Uterus (tissue), 2 donors: Measurements from ENCODE around the gene KCNN3.

Experiments
- POLR2A ChIP-seq, 2 donors: fragments of 450-650 bp; IDR thresholded peaks; one replicate each; pipeline ENCODE4 v1.6.1; 2016; ENCODE audit warnings: antibody characterized with exemption in 2 of 2, mild to moderate bottlenecking in 1 of 2, moderate library complexity in 1 of 2
- TF ChIP-seq, protein P1 (sequence below), 4 experiments: fragments of 200-600 bp in 2 of 4; fragments of 450-650 bp in 2 of 4; sonication (generic) in 2 of 4; IDR thresholded peaks; one replicate each; pipeline ENCODE4 v1.5.1; 2016 to 2019; ENCODE audit warnings: antibody characterized with exemption in 4 of 4, mild to moderate bottlenecking in 2 of 4, moderate library complexity in 1 of 4

DNA sequence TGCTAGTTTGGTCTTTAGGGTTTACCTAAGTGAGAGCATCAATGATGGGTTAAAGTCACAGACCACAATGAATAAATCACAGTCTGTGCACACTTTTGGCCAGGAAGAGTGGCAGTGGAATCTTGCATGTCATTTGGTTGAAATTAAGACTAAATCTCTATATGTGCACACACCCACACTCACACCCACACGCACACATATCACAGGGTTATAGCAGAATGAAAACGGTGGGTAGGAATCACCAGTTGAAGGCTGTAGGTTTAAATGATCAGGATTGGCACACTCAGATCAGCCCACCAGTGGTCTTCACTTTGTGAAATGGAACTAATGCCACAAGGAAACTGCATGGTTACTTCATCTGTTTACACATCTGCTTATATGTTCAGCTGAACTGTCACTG, 164.5 kb downstream of the KCNN3 start:
- TF ChIP-seq, protein P1, sequence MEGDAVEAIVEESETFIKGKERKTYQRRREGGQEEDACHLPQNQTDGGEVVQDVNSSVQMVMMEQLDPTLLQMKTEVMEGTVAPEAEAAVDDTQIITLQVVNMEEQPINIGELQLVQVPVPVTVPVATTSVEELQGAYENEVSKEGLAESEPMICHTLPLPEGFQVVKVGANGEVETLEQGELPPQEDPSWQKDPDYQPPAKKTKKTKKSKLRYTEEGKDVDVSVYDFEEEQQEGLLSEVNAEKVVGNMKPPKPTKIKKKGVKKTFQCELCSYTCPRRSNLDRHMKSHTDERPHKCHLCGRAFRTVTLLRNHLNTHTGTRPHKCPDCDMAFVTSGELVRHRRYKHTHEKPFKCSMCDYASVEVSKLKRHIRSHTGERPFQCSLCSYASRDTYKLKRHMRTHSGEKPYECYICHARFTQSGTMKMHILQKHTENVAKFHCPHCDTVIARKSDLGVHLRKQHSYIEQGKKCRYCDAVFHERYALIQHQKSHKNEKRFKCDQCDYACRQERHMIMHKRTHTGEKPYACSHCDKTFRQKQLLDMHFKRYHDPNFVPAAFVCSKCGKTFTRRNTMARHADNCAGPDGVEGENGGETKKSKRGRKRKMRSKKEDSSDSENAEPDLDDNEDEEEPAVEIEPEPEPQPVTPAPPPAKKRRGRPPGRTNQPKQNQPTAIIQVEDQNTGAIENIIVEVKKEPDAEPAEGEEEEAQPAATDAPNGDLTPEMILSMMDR (IDR thresholded peaks at IDR 0.05) = no peak
- TF ChIP-seq POLR2A (IDR thresholded peaks at IDR 0.05) = no peak
